Lung (tissue), 12 donors: ENCODE results near the gene TEKT3. TPM values are rescaled to one million over a fixed set of nuclear protein-coding genes. Genes with fewer than 3 reads are reported as not detected.

Experiments used
- ATAC-seq: fragments of 200-7000 bp; cut with Tn5 transposase; one replicate; pipeline ENCODE4 v1.9.1; 2020; ENCODE audit warnings: moderate number of reproducible peaks; ENCODE audit not compliant: insufficient read depth, low FRiP score
- DNase-seq, 3 donors: peaks; one replicate each; pipeline ENCODE4 v3.0.0-alpha.2; 2013 to 2017
- H3K27ac ChIP-seq, 2 donors: one replicate each; pipeline ENCODE4 v1.5.1; 2013; ENCODE audit warnings: mild to moderate bottlenecking in 2 of 2, moderate library complexity in 2 of 2, control low read depth in 1 of 2, inconsistent platforms in 1 of 2, low read depth in 1 of 2, low read length in 1 of 2
- H3K27me3 ChIP-seq, 3 donors: one replicate each; pipeline ENCODE4 v1.5.1; 2013; ENCODE audit warnings: low read length in 2 of 3; ENCODE audit not compliant: control insufficient read depth in 3 of 3, insufficient read depth in 3 of 3
- H3K36me3 ChIP-seq, 4 donors: one replicate each; pipeline ENCODE4 v1.5.1; 2013; ENCODE audit warnings: low read length in 4 of 4, mild to moderate bottlenecking in 1 of 4, moderate library complexity in 1 of 4; ENCODE audit not compliant: control insufficient read depth in 4 of 4, insufficient read depth in 4 of 4
- H3K4me1 ChIP-seq, 5 donors: one replicate each; pipeline ENCODE4 v1.5.1; 2013; ENCODE audit warnings: low read length in 5 of 5, mild to moderate bottlenecking in 2 of 5, moderate library complexity in 1 of 5; ENCODE audit not compliant: control insufficient read depth in 5 of 5, insufficient read depth in 5 of 5
- H3K4me3 ChIP-seq: one replicate; pipeline ENCODE4 v1.5.1; 2013; ENCODE audit warnings: mild to moderate bottlenecking, control low read depth, moderate library complexity
- H3K9ac ChIP-seq, 2 donors: one replicate each; pipeline ENCODE4 v1.5.1; 2013; ENCODE audit warnings: low read length in 2 of 2, control low read depth in 1 of 2; ENCODE audit not compliant: insufficient read depth in 1 of 2
- H3K9me3 ChIP-seq, 4 donors: one replicate each; pipeline ENCODE4 v1.5.1; 2013; ENCODE audit warnings: low read length in 3 of 4, mild to moderate bottlenecking in 1 of 4, moderate library complexity in 1 of 4; ENCODE audit not compliant: control insufficient read depth in 4 of 4, insufficient read depth in 3 of 4
- CTCF ChIP-seq: IDR thresholded peaks from 2 replicates; pipeline ENCODE4 v1.5.1; 2012; ENCODE audit warnings: mild to moderate bottlenecking; ENCODE audit errors: control extremely low read depth, extremely low read depth
- WGBS, 2 donors: extraction: QIAGEN DNeasy Blood & Tissue Kit; methylation state at CpG; one replicate each; pipeline ENCODE4 v1.1.7; 2013; 5-methylcytosine and 5-hydroxymethylcytosine counted together
- polyA plus RNA-seq, 2 donors: library from polyadenylated mRNA; stranded (reverse); fragments of 200-250 nt; gene quantifications; one replicate each; pipeline ENCODE4 v1.2.1, GENCODE V29; 2013
- total RNA-seq, 2 donors: library from RNA; depleted of rRNA in 1 of 2; stranded (reverse); fragments of >200 nt in 1 of 2; gene quantifications; one replicate each; pipeline ENCODE4 v1.2.1, GENCODE V29; 2014 to 2021
- donor health status: control.
- donor health status: control.
- donor health status: Bipolar disorder and iron deficiency.
- donor health status: healthy.
- donor health status: DM: yes; HTN: yes; CAD: no.

The TEKT3 gene
- total and polyA plus RNA-seq, 4 donors, result 1.2 to 5.4 (median 1.7) TPM

- Histone ChIP-seq H3K4me3 (no peak overlapping the region), H3K9ac (no peak overlapping the region), H3K9me3 (no peaks in the 10 kb centered on the region), H3K36me3 (no peaks in the 10 kb centered on the region), H3K27ac (no peak overlapping the region), H3K4me1 (peaks cover 0 to 31% (median 8%) of the 10 kb centered on the region in 5 donors), H3K27me3 (no peaks in the 10 kb centered on the region)
- TF ChIP-seq CTCF, result no peak
- no peak for DNase-seq
- 70 to 87% methylated on average over 6 of the region's 6 CpGs for WGBS, 2 donors
- no peak for ATAC-seq
These were observed 39.6 kb downstream of the TEKT3 start for GRCh38 chr17:15301845-15302244.

DNA sequence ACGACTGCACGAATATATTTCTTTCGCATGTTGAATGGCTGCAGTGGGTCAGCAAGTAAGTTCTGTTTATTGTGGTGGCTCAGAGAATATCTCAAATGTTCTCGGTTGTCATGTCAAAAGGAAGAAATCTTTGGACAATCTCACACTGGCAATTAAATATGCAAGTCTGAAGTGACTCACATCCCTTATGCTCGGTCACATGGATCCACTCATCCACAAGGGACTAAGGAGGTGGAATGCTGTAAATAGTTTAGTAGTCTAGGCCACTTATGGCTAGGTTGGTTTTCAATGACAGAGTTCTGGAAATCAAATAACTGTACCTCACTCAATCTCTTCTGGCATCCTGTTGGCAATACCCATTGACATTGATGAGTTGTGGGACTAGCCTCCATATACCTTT lies 43.2 kb downstream of the TEKT3 start:
- Histone ChIP-seq H3K4me1 (peaks cover 0 to 3% (median 0%) of the 10 kb centered on the region in 5 donors), H3K27ac (no peak overlapping the region), H3K9ac (no peak overlapping the region), H3K27me3 (no peaks in the 10 kb centered on the region), H3K4me3 (no peak overlapping the region), H3K36me3 (no peaks in the 10 kb centered on the region), H3K9me3 (no peaks in the 10 kb centered on the region)
- WGBS, 2 donors, result 83 to 85% methylated on average over 5 of the region's 5 CpGs
- DNase-seq (no peak), ATAC-seq (no peak)
- no peak for TF ChIP-seq CTCF

- H3K27me3 ChIP-seq, result no peaks in the 10 kb centered on the region
- no peak for DNase-seq
- no peaks in the 10 kb centered on the region for H3K36me3 ChIP-seq
- H3K27ac ChIP-seq, result no peak overlapping the region
- peaks cover 0 to 2% (median 0%) of the 10 kb centered on the region in 5 donors for H3K4me1 ChIP-seq
- peaks cover 0 to 4% (median 0%) of the 10 kb centered on the region in 4 donors for H3K9me3 ChIP-seq
- no peak overlapping the region for H3K4me3 ChIP-seq
- ATAC-seq, result no peak
- no peak overlapping the region for H3K9ac ChIP-seq
- TF ChIP-seq CTCF, result no peak
- WGBS, 2 donors, result 85 to 98% methylated on average over 3 of the region's 3 CpGs
These were observed 47.8 kb downstream of the TEKT3 start for GRCh38 chr17:15293558-15293957.

GRCh38 chr17:15291674-15292361 lies 49.6 kb downstream of the TEKT3 start:
- H3K9ac ChIP-seq, result no peak overlapping the region
- peaks cover 0 to 4% (median 0%) of the 10 kb centered on the region in 4 donors for H3K9me3 ChIP-seq
- peaks cover 0 to 7% (median 3%) of the 10 kb centered on the region in 5 donors for H3K4me1 ChIP-seq
- 63 to 75% methylated on average over 8 of the region's 8 CpGs for WGBS, 2 donors
- H3K27me3 ChIP-seq, result no peaks in the 10 kb centered on the region
- ATAC-seq, result no peak
- no peak for TF ChIP-seq CTCF
- H3K27ac ChIP-seq, result peak overlapping the region in 1 of 2 donors; percentile 45
- peak in 2 of 3 donors; percentile 49 to 54 for DNase-seq
- no peak overlapping the region for H3K4me3 ChIP-seq
- no peaks in the 10 kb centered on the region for H3K36me3 ChIP-seq
